Measurements from ENCODE around the gene OPCML.

OPCML gene

DNA sequence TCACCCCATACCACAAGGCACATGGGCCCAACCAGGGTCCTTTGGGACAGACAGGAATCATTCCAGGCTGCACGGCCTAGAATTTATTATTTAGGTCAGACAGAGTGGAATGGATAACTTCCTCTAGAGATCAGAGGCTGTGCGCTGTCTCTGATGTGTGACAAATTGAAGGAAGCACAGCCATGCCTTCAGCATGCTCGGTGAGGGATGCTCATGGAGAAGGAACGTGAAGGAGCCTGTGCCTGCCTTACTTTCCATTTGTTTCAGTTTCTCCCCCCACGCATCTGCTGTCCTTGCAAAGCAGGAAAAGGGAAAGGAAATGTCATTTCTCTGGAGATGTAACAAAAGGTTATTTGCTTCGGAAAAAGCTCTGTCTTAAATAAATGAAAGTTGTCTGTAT lies 644.1 kb downstream of the OPCML start:
- CTCF ChIA-PET: no interaction called here
- POLR2A ChIA-PET: no interaction called here
- TF ChIP-seq CTCF (IDR thresholded peaks at IDR 0.05; ENCODE audit: insufficient read depth, low read length, missing control alignments): no peak
- DNase-seq (ENCODE audit: low read depth, low spot score): no peak
- no peak overlapping the region; the same call in 1 of the 2 replicates for H3K4me3 ChIP-seq (ENCODE audit: low read depth, low read length)

- DNase-seq (ENCODE audit: low read depth, low spot score): no peak
- no peak for TF ChIP-seq CTCF (IDR thresholded peaks at IDR 0.05; ENCODE audit: insufficient read depth, low read length, missing control alignments)
- ChIA-PET CTCF (interaction anchor here (0.9 kb wide), 1 partner anchor 11 kb away, joined by 3 read pairs; no protein-coding TSS in a partner anchor), POLR2A (interaction anchor here (1.0 kb wide), 1 partner anchor 65 kb away, joined by 4 read pairs; no protein-coding TSS in a partner anchor)
- H3K4me3 ChIP-seq (ENCODE audit: low read depth, low read length): no peak overlapping the region
Measured at GRCh38 chr11:132886335-132886734, 646.0 kb downstream of the OPCML start.

- DNase-seq (ENCODE audit: low read depth, low spot score): no peak
- CTCF ChIA-PET: interaction anchor here (1.2 to 1.3 kb wide), 2 partner anchors 13 to 17 kb away, joined by 3 read pairs; no protein-coding TSS in a partner anchor
- POLR2A ChIA-PET: no interaction called here
Measured at GRCh38 chr11:132883241-132883640, 649.1 kb downstream of the OPCML start.

GRCh38 chr11:132881622-132882021 lies 650.7 kb downstream of the OPCML start:
- no peak for DNase-seq (ENCODE audit: low read depth, low spot score)
- no peak overlapping the region for H3K4me3 ChIP-seq (ENCODE audit: low read depth, low read length)
- no peak for TF ChIP-seq CTCF (IDR thresholded peaks at IDR 0.05; ENCODE audit: insufficient read depth, low read length, missing control alignments)
- ChIA-PET POLR2A (no interaction called here), CTCF (no interaction called here)

More at GRCh38 chr11:132883241-132883640, 649.1 kb downstream of the OPCML start:
- TF ChIP-seq CTCF (IDR thresholded peaks at IDR 0.05; ENCODE audit: insufficient read depth, low read length, missing control alignments): no peak
- no peak overlapping the region for H3K4me3 ChIP-seq (ENCODE audit: low read depth, low read length)

GRCh38 chr11:132878111-132878510 lies 654.2 kb downstream of the OPCML start:
- ChIA-PET CTCF (no interaction called here), POLR2A (no interaction called here)
- H3K4me3 ChIP-seq (ENCODE audit: low read depth, low read length): no peak overlapping the region
- TF ChIP-seq CTCF (IDR thresholded peaks at IDR 0.05; ENCODE audit: insufficient read depth, low read length, missing control alignments): no peak
- no peak for DNase-seq (ENCODE audit: low read depth, low spot score)

DNA sequence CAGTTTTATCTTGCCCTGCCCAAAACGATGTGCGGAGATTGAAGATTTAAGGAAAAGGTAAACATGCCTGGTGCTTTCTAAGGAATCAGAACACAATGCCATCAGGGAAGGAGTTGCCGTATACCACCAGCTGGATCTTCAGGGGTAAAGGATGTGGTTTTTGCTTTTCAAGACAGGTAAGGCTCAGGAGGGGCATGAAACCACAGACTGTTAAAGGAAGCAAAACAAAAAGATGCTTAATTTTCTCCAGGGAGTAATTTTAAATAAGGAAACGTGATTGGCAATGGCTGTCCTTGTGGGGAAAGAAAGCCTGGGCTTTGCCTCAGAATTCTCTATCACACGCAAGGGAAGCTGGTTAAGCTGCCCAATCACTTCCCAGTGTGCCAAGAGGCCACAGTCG lies 655.6 kb downstream of the OPCML start:
- no peak for TF ChIP-seq CTCF (IDR thresholded peaks at IDR 0.05; ENCODE audit: insufficient read depth, low read length, missing control alignments)
- no peak overlapping the region for H3K4me3 ChIP-seq (ENCODE audit: low read depth, low read length)
- ChIA-PET CTCF (interaction anchor here (2.9 kb wide), 1 partner anchor 65 kb away, joined by 8 read pairs; no protein-coding TSS in a partner anchor), POLR2A (no interaction called here)
- no peak for DNase-seq (ENCODE audit: low read depth, low spot score)
